ENCODE data around the gene CNTN5. TPM values are rescaled to one million over a fixed set of nuclear protein-coding genes. Genes with fewer than 3 reads are reported as not detected.

CNTN5 gene
- total RNA-seq, 1 donor from 2014 or later, result not detected

- intact Hi-C loops (cut with micrococcal nuclease), result no loop called here
- Mint-ChIP-seq H3K4me1 (no peaks in the 10 kb centered on the region), H3K9me3 (peaks cover 3% of the 10 kb centered on the region)
These were observed 163.4 kb downstream of the CNTN5 start for GRCh38 chr11:99184146-99184545.

GRCh38 chr11:99188221-99188620 lies 167.5 kb downstream of the CNTN5 start:
- ChIA-PET POLR2A (no interaction called here), CTCF (no interaction called here)
- Mint-ChIP-seq H3K9me3 (peaks cover 3% of the 10 kb centered on the region), H3K27ac (no peak overlapping the region), H3K4me3 (no peak overlapping the region), H3K36me3 (ENCODE audit: low read depth) (no peaks in the 10 kb centered on the region), H3K27me3 (no peaks in the 10 kb centered on the region), H3K4me1 (no peaks in the 10 kb centered on the region)
- ATAC-seq (ENCODE audit: low read depth) (no peak), DNase-seq (no peak)
- intact Hi-C loops (cut with micrococcal nuclease), result no loop called here
- TF ChIP-seq, protein P1, sequence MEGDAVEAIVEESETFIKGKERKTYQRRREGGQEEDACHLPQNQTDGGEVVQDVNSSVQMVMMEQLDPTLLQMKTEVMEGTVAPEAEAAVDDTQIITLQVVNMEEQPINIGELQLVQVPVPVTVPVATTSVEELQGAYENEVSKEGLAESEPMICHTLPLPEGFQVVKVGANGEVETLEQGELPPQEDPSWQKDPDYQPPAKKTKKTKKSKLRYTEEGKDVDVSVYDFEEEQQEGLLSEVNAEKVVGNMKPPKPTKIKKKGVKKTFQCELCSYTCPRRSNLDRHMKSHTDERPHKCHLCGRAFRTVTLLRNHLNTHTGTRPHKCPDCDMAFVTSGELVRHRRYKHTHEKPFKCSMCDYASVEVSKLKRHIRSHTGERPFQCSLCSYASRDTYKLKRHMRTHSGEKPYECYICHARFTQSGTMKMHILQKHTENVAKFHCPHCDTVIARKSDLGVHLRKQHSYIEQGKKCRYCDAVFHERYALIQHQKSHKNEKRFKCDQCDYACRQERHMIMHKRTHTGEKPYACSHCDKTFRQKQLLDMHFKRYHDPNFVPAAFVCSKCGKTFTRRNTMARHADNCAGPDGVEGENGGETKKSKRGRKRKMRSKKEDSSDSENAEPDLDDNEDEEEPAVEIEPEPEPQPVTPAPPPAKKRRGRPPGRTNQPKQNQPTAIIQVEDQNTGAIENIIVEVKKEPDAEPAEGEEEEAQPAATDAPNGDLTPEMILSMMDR (IDR thresholded peaks at IDR 0.05), result no peak

More at GRCh38 chr11:99184146-99184545, 163.4 kb downstream of the CNTN5 start:
- CTCF ChIA-PET, result no interaction called here
- H3K4me3 Mint-ChIP-seq, result no peak overlapping the region
- ATAC-seq (ENCODE audit: low read depth) (no peak), DNase-seq (no peak)
- no peaks in the 10 kb centered on the region for H3K36me3 Mint-ChIP-seq (ENCODE audit: low read depth)
- TF ChIP-seq, protein P1 (IDR thresholded peaks at IDR 0.05), result no peak
- H3K27ac Mint-ChIP-seq, result no peak overlapping the region
- POLR2A ChIA-PET, result no interaction called here
- H3K27me3 Mint-ChIP-seq, result no peaks in the 10 kb centered on the region

- ChIA-PET POLR2A (no interaction called here), CTCF (no interaction called here)
- DNase-seq (no peak), ATAC-seq (ENCODE audit: low read depth) (no peak)
- Mint-ChIP-seq H3K27ac (no peak overlapping the region), H3K36me3 (ENCODE audit: low read depth) (no peaks in the 10 kb centered on the region), H3K4me3 (no peak overlapping the region), H3K9me3 (no peaks in the 10 kb centered on the region), H3K4me1 (no peaks in the 10 kb centered on the region), H3K27me3 (no peaks in the 10 kb centered on the region)
- intact Hi-C loops (cut with micrococcal nuclease), result no loop called here
- TF ChIP-seq, protein P1 (IDR thresholded peaks at IDR 0.05), result no peak
These were observed 172.0 kb downstream of the CNTN5 start for GRCh38 chr11:99192716-99193115.

GRCh38 chr11:99197477-99197876 lies 176.7 kb downstream of the CNTN5 start:
- Mint-ChIP-seq H3K27me3 (no peaks in the 10 kb centered on the region), H3K4me1 (no peaks in the 10 kb centered on the region), H3K9me3 (peaks cover 4% of the 10 kb centered on the region), H3K36me3 (ENCODE audit: low read depth) (no peaks in the 10 kb centered on the region), H3K4me3 (no peak overlapping the region), H3K27ac (no peak overlapping the region)
- ChIA-PET POLR2A (no interaction called here), CTCF (no interaction called here)
- TF ChIP-seq, protein P1 (IDR thresholded peaks at IDR 0.05), result no peak
- no peak for DNase-seq
- intact Hi-C loops (cut with micrococcal nuclease), result no loop called here
- no peak for ATAC-seq (ENCODE audit: low read depth)

DNA sequence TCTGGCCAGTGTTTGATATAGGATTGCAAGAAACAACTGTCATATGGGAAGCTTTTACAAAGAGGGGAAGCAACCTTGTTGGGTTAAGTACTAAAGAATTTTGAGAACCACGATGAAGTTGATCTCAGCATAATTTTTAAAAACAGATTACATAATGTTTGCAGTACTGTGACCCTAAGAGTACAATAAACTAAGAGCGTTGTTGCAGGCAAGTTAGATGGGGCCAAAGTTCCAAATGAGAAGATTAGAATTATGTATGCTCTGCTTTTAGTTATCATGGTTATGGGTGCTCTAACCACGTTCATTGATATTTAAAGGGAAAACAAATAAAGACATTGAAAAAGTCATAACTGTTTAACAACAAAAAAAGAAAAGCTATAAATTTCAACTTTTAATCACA lies 177.5 kb downstream of the CNTN5 start:
- no peak for ATAC-seq (ENCODE audit: low read depth)
- no peaks in the 10 kb centered on the region for H3K27me3 Mint-ChIP-seq

More for the DNA sequence above, 177.5 kb downstream of the CNTN5 start:
- Mint-ChIP-seq H3K4me1 (no peaks in the 10 kb centered on the region), H3K36me3 (ENCODE audit: low read depth) (no peaks in the 10 kb centered on the region), H3K27ac (no peak overlapping the region), H3K9me3 (peaks cover 4% of the 10 kb centered on the region), H3K4me3 (no peak overlapping the region)
- ChIA-PET CTCF (no interaction called here), POLR2A (no interaction called here)
- TF ChIP-seq, protein P1 (IDR thresholded peaks at IDR 0.05), result no peak
- intact Hi-C loops (cut with micrococcal nuclease), result no loop called here
- DNase-seq, result no peak

Data from activated B cell treated with CpG ODN at 0.5 μM for 24 hours (primary cell).